HG02588 (cell line): ENCODE measurements around the gene TMEM132D.
"Not testable (repeated sequence)": the region's sequence is repeated elsewhere in the genome, so short reads cannot be mapped to it uniquely, and the experiment has no call there.

Experiments used
- ATAC-seq: cut with Tn5 transposase; IDR thresholded peaks from one replicate; pipeline ENCODE4 v1.9.1; 2021; ENCODE audit warnings: mild to moderate bottlenecking, moderate library complexity; ENCODE audit not compliant: unreplicated experiment

TMEM132D gene

GRCh38 chr12:129080391-129080790, 823.4 kb downstream of the TMEM132D start:
- ATAC-seq = no peak

GRCh38 chr12:129079719-129080118, 824.1 kb downstream of the TMEM132D start:
- no peak for ATAC-seq

- ATAC-seq = no peak
These were observed 827.1 kb downstream of the TMEM132D start for GRCh38 chr12:129076441-129077320.

- no peak for ATAC-seq
These were observed 828.2 kb downstream of the TMEM132D start for GRCh38 chr12:129075460-129076208.

- ATAC-seq = no peak
These were observed 829.4 kb downstream of the TMEM132D start for GRCh38 chr12:129074379-129074778.

GRCh38 chr12:129073157-129073915, 830.5 kb downstream of the TMEM132D start:
- ATAC-seq = no peak

GRCh38 chr12:129071362-129071761, 832.5 kb downstream of the TMEM132D start:
- ATAC-seq = no peak

GRCh38 chr12:129069886-129070285, 833.9 kb downstream of the TMEM132D start:
- ATAC-seq = no peak

- no peak for ATAC-seq
These were observed 835.1 kb downstream of the TMEM132D start for GRCh38 chr12:129068684-129069083.

GRCh38 chr12:129067491-129067890, 836.3 kb downstream of the TMEM132D start:
- no peak for ATAC-seq

- no peak for ATAC-seq
These were observed 839.5 kb downstream of the TMEM132D start for GRCh38 chr12:129064209-129064855.

GRCh38 chr12:129063600-129063999, 840.2 kb downstream of the TMEM132D start:
- no peak for ATAC-seq

GRCh38 chr12:129053232-129053631, 850.6 kb downstream of the TMEM132D start:
- ATAC-seq = no peak

GRCh38 chr12:129052373-129052772, 851.5 kb downstream of the TMEM132D start:
- no peak for ATAC-seq

- no peak for ATAC-seq
These were observed 853.9 kb downstream of the TMEM132D start for GRCh38 chr12:129049917-129050316.

- not testable (repeated sequence) for ATAC-seq
These were observed 860.5 kb downstream of the TMEM132D start for GRCh38 chr12:129043334-129043733.

- no peak for ATAC-seq
These were observed 867.7 kb downstream of the TMEM132D start for GRCh38 chr12:129036135-129036534.

GRCh38 chr12:129034558-129035289, 869.1 kb downstream of the TMEM132D start:
- no peak for ATAC-seq

- ATAC-seq = no peak
These were observed 875.0 kb downstream of the TMEM132D start for GRCh38 chr12:129028844-129029243.

GRCh38 chr12:129025055-129025454, 878.8 kb downstream of the TMEM132D start:
- no peak for ATAC-seq
